Transverse colon (tissue), 4 donors: ENCODE data around the gene RACK1. TPM values are rescaled to one million over a fixed set of nuclear protein-coding genes. Genes with fewer than 3 reads are reported as not detected.

Experiments
- DNase-seq: peaks from one replicate; pipeline ENCODE4 v3.0.0-alpha.2; 2019
- H3K27ac ChIP-seq, 4 donors: fragments of 200-600 bp; sonication (generic); 2 replicates each; pipeline ENCODE4 v1.5.1; 2016 to 2018; ENCODE audit warnings: inconsistent platforms in 4 of 4
- H3K27me3 ChIP-seq: fragments of 200-600 bp; sonication (generic); 2 replicates; pipeline ENCODE4 v1.5.1; 2017; ENCODE audit warnings: inconsistent platforms
- H3K36me3 ChIP-seq, 4 donors: fragments of 200-600 bp; sonication (generic); 2 replicates each; pipeline ENCODE4 v1.5.1; 2017 to 2019; ENCODE audit warnings: inconsistent platforms in 4 of 4
- H3K4me1 ChIP-seq, 4 donors: fragments of 200-600 bp; sonication (generic); 2 replicates each; pipeline ENCODE4 v1.5.1; 2017 to 2020; ENCODE audit warnings: inconsistent platforms in 4 of 4
- H3K4me3 ChIP-seq, 4 donors: fragments of 200-600 bp; sonication (generic); 1 replicate in 1 of 4; 2 replicates in 3 of 4; pipeline versions ENCODE4 v1.5.1 to v1.6.1; 2017 to 2019; ENCODE audit warnings: inconsistent platforms in 4 of 4
- H3K9me3 ChIP-seq, 2 donors: fragments of 200-600 bp; sonication (generic); 2 replicates each; pipeline ENCODE4 v1.5.1; 2017 to 2019; ENCODE audit warnings: inconsistent platforms in 2 of 2
- CTCF ChIP-seq, 5 experiments: fragments of 200-600 bp in 3 of 5; fragments of 450-650 bp in 2 of 5; sonication (generic) in 3 of 5; IDR thresholded peaks; 1 replicate in 2 of 5; 2 replicates in 3 of 5; pipeline ENCODE4 v1.5.1; 2016 to 2017; ENCODE audit warnings: antibody characterized with exemption in 5 of 5, inconsistent platforms in 3 of 5, mild to moderate bottlenecking in 2 of 5, moderate library complexity in 1 of 5
- EP300 ChIP-seq: sonication (generic); formaldehyde crosslinking; IDR thresholded peaks from one replicate; pipeline ENCODE4 v1.6.1; 2017; ENCODE audit warnings: antibody characterized with exemption, low read depth
- POLR2A ChIP-seq: fragments of 450-650 bp; IDR thresholded peaks from one replicate; pipeline ENCODE4 v1.6.1; 2016; ENCODE audit warnings: antibody characterized with exemption, mild to moderate bottlenecking, moderate library complexity
- POLR2AphosphoS5 ChIP-seq, 3 donors: sonication (generic); formaldehyde crosslinking; IDR thresholded peaks; one replicate each; pipeline ENCODE4 v1.6.1; 2016; ENCODE audit warnings: antibody characterized with exemption in 3 of 3
- WGBS, 2 donors: methylation state at CpG; one replicate each; pipeline ENCODE4 v1.1.5; 2018; ENCODE audit warnings: low coverage in 1 of 2; 5-methylcytosine and 5-hydroxymethylcytosine counted together
- in situ Hi-C, 4 donors: fragments of 200-750 bp; cut with MboI; loops; one replicate each; pipeline versions ENCODE4 v1.15.0 to v1.15.1; 2017; ENCODE audit warnings: low sequenced_read_pairs in 3 of 4, low pct_ligation_motif_present in 1 of 4, low pct_unique_long_range_greater_than_20kb in 1 of 4
- intact Hi-C: fragments of 100-400 bp; cut with DNase I; formaldehyde crosslinking; loops from one replicate; pipeline ENCODE4 v1.15.1; 2023; ENCODE audit warnings: low total_unique reads
- small RNA-seq, 4 donors: library from RNA; depleted of rRNA; stranded (forward); fragments of <200 nt; gene quantifications; one replicate each; pipeline ENCODE3, GENCODE V24; 2016
- total RNA-seq, 4 donors: library from RNA; depleted of rRNA; stranded (reverse); fragments of >200 nt; gene quantifications; one replicate each; pipeline ENCODE4 v1.1.0, GENCODE V29; 2016

Gene RACK1
- total RNA-seq, 4 donors from 2014 or later, result 1,633 to 1,930 (median 1,753) TPM

DNA sequence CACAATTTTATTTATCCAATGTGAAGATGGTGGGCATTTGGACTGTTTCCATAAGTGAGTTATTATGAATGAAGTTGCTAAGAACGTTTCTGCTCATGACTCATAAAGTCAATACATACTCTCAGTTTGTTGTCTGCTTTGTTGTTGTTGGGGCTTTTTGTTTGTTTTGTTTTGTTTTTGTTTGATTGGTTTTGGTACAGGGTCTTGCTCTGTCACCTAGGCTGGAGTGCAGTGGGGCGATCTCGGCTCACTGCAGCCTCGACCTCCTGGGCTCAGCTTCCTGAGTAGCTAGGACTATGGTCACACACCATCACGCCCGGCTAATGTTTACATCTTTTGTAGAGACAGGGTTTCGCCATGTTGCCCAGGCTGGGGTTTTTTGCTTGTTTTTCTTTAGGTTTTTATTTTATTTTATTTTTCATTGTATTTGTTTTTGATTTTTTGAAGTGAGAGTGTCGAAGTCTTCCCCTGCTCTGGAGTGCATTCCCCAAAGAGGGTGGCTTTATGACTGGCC, 56.7 kb downstream of the RACK1 start:
- 29 to 31% methylated on average over 4 to 8 of the region's 8 CpGs for WGBS, 2 donors
- in situ Hi-C loops (loop anchor here in 1 of 4 donors (5.0 kb wide), 1 partner anchor 75 kb away; the partner anchor contains the start of gene TRIM52), intact Hi-C loops (loop anchor here (10.0 kb wide), 1 partner anchor 58 kb away; the partner anchor contains the start of gene RACK1)
- Histone ChIP-seq H3K36me3 (no peaks in the 10 kb centered on the region), H3K4me3 (no peak overlapping the region), H3K4me1 (peaks cover 0 to 32% (median 16%) of the 10 kb centered on the region in 4 donors), H3K27me3 (no peaks in the 10 kb centered on the region), H3K9me3 (no peaks in the 10 kb centered on the region), H3K27ac (peak overlapping the region in 3 of 4 donors; percentile 90 to 97 (median 93))
- no peak for DNase-seq
- TF ChIP-seq CTCF (IDR thresholded peaks at IDR 0.05) (no peak), EP300 (no peak), POLR2AphosphoS5 (IDR thresholded peaks at IDR 0.05) (no peak), POLR2A (no peak)

Small RNAs within 50 kb of the gene (small RNA-seq; reads per million reads assigned to genes)
- gene MIR4638, result 0 reads per million in 4 donors
- gene SNORD95, result 0 reads per million in 4 donors
- gene SNORD96A, result 0 reads per million in 4 donors

Other genes with a start within 250 kb of the RACK1 start
- gene BTNL9, start 203.6 kb downstream of the RACK1 start, total RNA-seq, result 10 to 100 TPM in 3 of 4 donors, 1 to 10 TPM in 1; 2.5 to 96.5 (median 15.4) TPM
- not detected for gene OR2V1, start 112.7 kb downstream of the RACK1 start, total RNA-seq
- gene OR2V2, start 96.3 kb downstream of the RACK1 start, total RNA-seq, result not detected
- gene TRIM7, start 38.7 kb downstream of the RACK1 start, total RNA-seq, result 10 to 100 TPM in 1 of 4 donors, 1 to 10 TPM in 2, not detected in 1; 2.5 to 16.7 (median 7.5) TPM
- gene TRIM41, start 20.6 kb downstream of the RACK1 start, total RNA-seq, result 10 to 100 TPM; 17.9 to 23.9 (median 18.7) TPM
- 10 to 100 TPM; 14.7 to 24.3 (median 20.4) TPM for gene TRIM52, start 17.2 kb upstream of the RACK1 start, total RNA-seq
- not detected for gene OR4F3, start 123.4 kb upstream of the RACK1 start, total RNA-seq